ENCODE data around the gene OR13C2. TPM values are rescaled to one million over a fixed set of nuclear protein-coding genes. Genes with fewer than 3 reads are reported as not detected.

Gene OR13C2
- total RNA-seq, 1 donor from 2014 or later, result not detected

DNA sequence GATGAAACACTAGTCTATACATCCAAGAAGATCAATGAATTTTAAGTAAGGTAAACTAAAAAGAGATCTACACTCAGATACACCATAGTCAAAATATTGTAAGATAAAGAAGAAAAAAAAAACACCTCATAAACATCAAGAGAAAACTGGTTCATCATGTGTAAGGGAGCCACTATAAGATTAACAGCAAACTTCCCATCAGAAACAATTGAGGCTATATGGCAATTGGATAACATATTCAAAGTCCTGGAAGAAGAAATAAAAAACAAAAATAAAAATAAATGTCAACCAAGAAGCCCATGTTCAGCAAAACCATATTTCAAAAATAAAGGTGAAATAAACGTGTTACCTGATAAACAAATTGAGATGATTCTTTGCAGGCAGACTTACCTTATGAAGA, 32.8 kb downstream of the OR13C2 start:
- no peak overlapping the region for H3K4me3 Mint-ChIP-seq (ENCODE audit: unreplicated experiment)
- H3K9me3 Mint-ChIP-seq (ENCODE audit: unreplicated experiment), result peaks cover 2% of the 10 kb centered on the region
- peaks cover 2% of the 10 kb centered on the region for H3K27me3 Mint-ChIP-seq (ENCODE audit: unreplicated experiment)
- H3K27ac Mint-ChIP-seq (ENCODE audit: unreplicated experiment), result no peak overlapping the region
- H3K36me3 Mint-ChIP-seq (ENCODE audit: unreplicated experiment), result no peaks in the 10 kb centered on the region
- TF ChIP-seq, protein P1, sequence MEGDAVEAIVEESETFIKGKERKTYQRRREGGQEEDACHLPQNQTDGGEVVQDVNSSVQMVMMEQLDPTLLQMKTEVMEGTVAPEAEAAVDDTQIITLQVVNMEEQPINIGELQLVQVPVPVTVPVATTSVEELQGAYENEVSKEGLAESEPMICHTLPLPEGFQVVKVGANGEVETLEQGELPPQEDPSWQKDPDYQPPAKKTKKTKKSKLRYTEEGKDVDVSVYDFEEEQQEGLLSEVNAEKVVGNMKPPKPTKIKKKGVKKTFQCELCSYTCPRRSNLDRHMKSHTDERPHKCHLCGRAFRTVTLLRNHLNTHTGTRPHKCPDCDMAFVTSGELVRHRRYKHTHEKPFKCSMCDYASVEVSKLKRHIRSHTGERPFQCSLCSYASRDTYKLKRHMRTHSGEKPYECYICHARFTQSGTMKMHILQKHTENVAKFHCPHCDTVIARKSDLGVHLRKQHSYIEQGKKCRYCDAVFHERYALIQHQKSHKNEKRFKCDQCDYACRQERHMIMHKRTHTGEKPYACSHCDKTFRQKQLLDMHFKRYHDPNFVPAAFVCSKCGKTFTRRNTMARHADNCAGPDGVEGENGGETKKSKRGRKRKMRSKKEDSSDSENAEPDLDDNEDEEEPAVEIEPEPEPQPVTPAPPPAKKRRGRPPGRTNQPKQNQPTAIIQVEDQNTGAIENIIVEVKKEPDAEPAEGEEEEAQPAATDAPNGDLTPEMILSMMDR (IDR thresholded peaks at IDR 0.05; ENCODE audit: partially characterized antibody, unreplicated experiment), result no peak
- no peaks in the 10 kb centered on the region for H3K4me1 Mint-ChIP-seq (ENCODE audit: low read depth, unreplicated experiment)
- no peak for DNase-seq

DNA sequence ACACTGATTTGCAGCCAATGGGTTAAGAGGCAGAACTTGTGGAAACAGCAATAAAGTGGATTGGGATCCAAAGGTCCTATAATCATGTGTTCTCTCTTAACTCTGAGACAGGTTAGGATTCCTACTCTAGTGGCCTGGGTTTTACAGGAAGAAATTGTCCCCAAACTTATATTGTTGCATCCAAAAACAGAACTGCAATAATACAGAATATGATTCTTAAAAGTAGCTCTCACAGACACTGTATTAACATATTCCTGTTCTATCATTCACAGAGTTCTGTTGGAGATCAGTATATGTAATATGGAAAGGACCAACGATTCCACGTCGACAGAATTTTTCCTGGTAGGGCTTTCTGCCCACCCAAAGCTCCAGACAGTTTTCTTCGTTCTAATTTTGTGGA, 36.6 kb downstream of the OR13C2 start, which contains the start of gene OR13C8:
OR13C8 (plus strand) TSS at position 301 of the 400 bp plus-strand sequence; CDS start at position 301, 0 bp downstream.
- Mint-ChIP-seq H3K4me3 (ENCODE audit: unreplicated experiment) (no peak within 1 kb of the TSS), H3K27me3 (ENCODE audit: unreplicated experiment) (no peaks in the 10 kb centered on the region), H3K4me1 (ENCODE audit: low read depth, unreplicated experiment) (no peaks in the 10 kb centered on the region), H3K36me3 (ENCODE audit: unreplicated experiment) (no peaks in the 10 kb centered on the region), H3K27ac (ENCODE audit: unreplicated experiment) (no peak within 1 kb of the TSS), H3K9me3 (ENCODE audit: unreplicated experiment) (peaks cover under 1% of the 10 kb centered on the region)
- DNase-seq, result no peak
- TF ChIP-seq, protein P1 (IDR thresholded peaks at IDR 0.05; ENCODE audit: partially characterized antibody, unreplicated experiment), result no peak

DNA sequence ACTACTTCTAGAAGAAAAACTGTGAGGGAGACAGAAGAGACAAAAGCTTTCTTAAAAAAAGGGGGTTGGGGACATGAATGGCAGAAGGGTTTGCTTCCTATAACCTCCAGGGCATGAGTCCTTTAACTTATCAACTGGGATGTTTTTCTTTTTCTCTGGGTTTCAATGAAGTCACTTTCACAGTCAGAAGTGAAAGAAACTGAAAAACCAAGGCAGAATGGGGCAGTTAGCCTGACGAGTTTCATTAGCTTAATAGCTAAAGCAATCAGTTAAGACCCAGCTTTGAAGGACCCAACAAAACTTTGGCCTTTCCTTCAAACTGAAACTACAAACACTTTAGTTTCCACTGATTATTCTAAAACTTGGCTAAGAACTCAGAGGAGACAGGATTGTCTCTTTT, 41.1 kb downstream of the OR13C2 start:
- TF ChIP-seq, protein P1 (IDR thresholded peaks at IDR 0.05; ENCODE audit: partially characterized antibody, unreplicated experiment), result no peak
- Mint-ChIP-seq H3K27me3 (ENCODE audit: unreplicated experiment) (no peaks in the 10 kb centered on the region), H3K36me3 (ENCODE audit: unreplicated experiment) (no peaks in the 10 kb centered on the region), H3K4me3 (ENCODE audit: unreplicated experiment) (no peak overlapping the region), H3K4me1 (ENCODE audit: low read depth, unreplicated experiment) (no peaks in the 10 kb centered on the region), H3K9me3 (ENCODE audit: unreplicated experiment) (no peaks in the 10 kb centered on the region), H3K27ac (ENCODE audit: unreplicated experiment) (no peak overlapping the region)
- DNase-seq, result no peak

DNA sequence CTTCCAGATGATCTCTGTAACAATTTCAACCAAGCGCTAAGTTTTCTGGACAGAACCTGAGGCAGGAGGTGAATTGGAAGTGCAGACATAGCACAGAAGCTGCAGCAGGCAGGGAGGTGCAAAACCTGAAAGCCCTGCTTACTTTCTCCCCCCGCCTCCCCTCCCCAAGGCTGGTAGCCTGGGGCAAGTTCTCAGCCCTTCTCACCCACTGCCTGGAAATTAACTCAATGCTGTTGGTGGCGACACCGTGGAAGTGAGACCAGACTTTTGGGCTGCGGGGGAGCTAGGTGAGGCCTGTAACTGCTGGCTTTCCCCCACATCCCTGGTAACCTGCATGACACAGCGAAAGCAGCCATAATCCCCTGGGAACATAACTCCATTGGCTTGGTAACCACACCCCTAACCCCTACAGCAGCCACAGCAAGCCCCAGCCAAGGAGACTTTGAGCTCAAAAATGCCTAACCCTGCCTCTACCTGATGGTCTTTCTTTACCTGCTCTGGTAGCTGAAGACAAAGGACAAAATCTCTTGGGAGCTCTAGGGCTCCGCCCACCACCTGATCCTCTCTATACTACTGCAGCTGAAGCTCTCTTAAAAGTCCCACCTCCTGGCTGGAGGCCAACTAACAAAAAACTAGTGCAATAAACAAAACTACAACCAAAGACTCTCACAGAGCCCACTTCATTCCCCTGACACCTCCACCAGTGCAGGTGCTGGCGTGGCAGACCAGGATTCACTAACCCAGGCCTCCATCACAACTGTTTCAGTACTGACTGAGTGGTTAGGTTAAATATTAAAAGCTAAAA, 48.4 kb downstream of the OR13C2 start:
- peaks cover 4% of the 10 kb centered on the region for H3K27me3 Mint-ChIP-seq (ENCODE audit: unreplicated experiment)
- H3K4me3 Mint-ChIP-seq (ENCODE audit: unreplicated experiment), result no peak overlapping the region
- H3K4me1 Mint-ChIP-seq (ENCODE audit: low read depth, unreplicated experiment), result no peaks in the 10 kb centered on the region
- peaks cover 6% of the 10 kb centered on the region for H3K36me3 Mint-ChIP-seq (ENCODE audit: unreplicated experiment)
- peaks cover 5% of the 10 kb centered on the region for H3K9me3 Mint-ChIP-seq (ENCODE audit: unreplicated experiment)
- TF ChIP-seq, protein P1 (IDR thresholded peaks at IDR 0.05; ENCODE audit: partially characterized antibody, unreplicated experiment), result no peak
- no peak for DNase-seq
- no peak overlapping the region for H3K27ac Mint-ChIP-seq (ENCODE audit: unreplicated experiment)

DNA sequence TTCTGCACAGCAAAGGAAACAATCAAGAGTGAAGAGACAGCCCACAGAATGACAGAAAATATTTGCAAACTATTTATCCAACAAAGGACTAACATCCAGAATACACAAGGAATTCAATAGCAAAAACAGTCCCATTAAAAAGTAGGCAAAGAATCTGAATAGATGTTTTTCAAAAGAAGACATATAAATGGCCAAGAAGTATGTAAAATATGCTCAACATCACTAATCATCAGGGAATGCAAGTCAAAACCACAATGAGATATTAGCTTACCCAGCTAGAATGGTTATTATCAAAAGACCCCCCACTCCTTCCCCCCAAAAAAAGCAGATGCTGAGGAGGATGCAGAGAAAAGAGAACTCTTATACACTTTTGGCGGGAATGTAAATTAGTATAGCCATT, 49.9 kb downstream of the OR13C2 start:
- TF ChIP-seq, protein P1 (IDR thresholded peaks at IDR 0.05; ENCODE audit: partially characterized antibody, unreplicated experiment), result no peak
- Mint-ChIP-seq H3K27me3 (ENCODE audit: unreplicated experiment) (peaks cover 4% of the 10 kb centered on the region), H3K9me3 (ENCODE audit: unreplicated experiment) (peaks cover 5% of the 10 kb centered on the region), H3K4me1 (ENCODE audit: low read depth, unreplicated experiment) (no peaks in the 10 kb centered on the region), H3K4me3 (ENCODE audit: unreplicated experiment) (no peak overlapping the region), H3K36me3 (ENCODE audit: unreplicated experiment) (peaks cover 6% of the 10 kb centered on the region), H3K27ac (ENCODE audit: unreplicated experiment) (no peak overlapping the region)
- DNase-seq, result no peak
